IMR-90 (cell line): ENCODE data around the gene NAP1L1. TPM values are rescaled to one million over a fixed set of nuclear protein-coding genes. Genes with fewer than 3 reads are reported as not detected.

ENCODE experiments used
- ATAC-seq: fragments of 200-7000 bp; cut with Tn5 transposase; 2 replicates; pipeline ENCODE4 v1.9.1; 2020; ENCODE audit warnings: low read depth, mild to moderate bottlenecking, moderate library complexity
- BruUV-seq: library from RNA; stranded (reverse); fragments of 400-500 nt; replicated peaks from 2 replicates; lab custom pipeline; 2021; lab: Mats Ljungman, UMichigan
- CTCF ChIA-PET: fragments of 300-600 bp; formaldehyde crosslinking; extraction: SDS; loops from one replicate; lab custom pipeline; 2021; ENCODE audit warnings: antibody characterized with exemption; lab: Yijun Ruan, JAX
- POLR2A ChIA-PET: fragments of 300-600 bp; sonication (Branson Sonifier 250); formaldehyde crosslinking; loops from one replicate; lab custom pipeline; 2022; ENCODE audit warnings: antibody characterized with exemption; ENCODE audit not compliant: unreplicated experiment; lab: Charles Lee
- DNase-seq: peaks from one replicate; pipeline ENCODE4 v3.0.0; 2013
- H2AFZ ChIP-seq: replicated peaks from 2 replicates; pipeline ENCODE3; 2013; ENCODE audit warnings: low read length, mild to moderate bottlenecking; ENCODE audit not compliant: poor library complexity
- H2AK5ac ChIP-seq: 2 replicates; pipeline ENCODE4 v1.6.1; 2013; ENCODE audit warnings: low read depth, low read length, inconsistent platforms
- H2AK9ac ChIP-seq: replicated peaks from 2 replicates; pipeline ENCODE3; 2013; ENCODE audit warnings: mild to moderate bottlenecking, low read depth, low read length, moderate library complexity; ENCODE audit not compliant: poor library complexity
- H2BK120ac ChIP-seq: 2 replicates; pipeline ENCODE4 v1.6.1; 2013; ENCODE audit warnings: low read depth, low read length, inconsistent platforms
- H2BK15ac ChIP-seq: 3 replicates; pipeline ENCODE4 v1.6.1; 2013; ENCODE audit warnings: low read depth, low read length, inconsistent platforms
- H2BK20ac ChIP-seq: 2 replicates; pipeline ENCODE4 v1.6.1; 2013; ENCODE audit warnings: low read depth, mild to moderate bottlenecking, inconsistent platforms, low read length, moderate library complexity
- H2BK5ac ChIP-seq: 2 replicates; pipeline ENCODE4 v1.6.1; 2013; ENCODE audit warnings: mild to moderate bottlenecking, low read depth, low read length, inconsistent platforms; ENCODE audit not compliant: poor library complexity, severe bottlenecking
- H3K14ac ChIP-seq: replicated peaks from 2 replicates; pipeline ENCODE4 v1.6.1; 2013; ENCODE audit warnings: low read depth, low read length, inconsistent platforms
- H3K18ac ChIP-seq: 2 replicates; pipeline ENCODE4 v1.6.1; 2013; ENCODE audit warnings: low read depth, low read length, control low read depth
- H3K23ac ChIP-seq: 2 replicates; pipeline ENCODE4 v1.6.1; 2013; ENCODE audit warnings: low read depth, low read length, inconsistent platforms
- H3K27ac ChIP-seq: 2 replicates; pipeline ENCODE4 v1.5.1; 2013; ENCODE audit warnings: mild to moderate bottlenecking, control low read depth, low read length; ENCODE audit not compliant: insufficient read depth
- H3K27me3 ChIP-seq: 2 replicates; pipeline ENCODE4 v1.6.1; 2013; ENCODE audit warnings: low read length; ENCODE audit not compliant: control insufficient read depth, insufficient read depth
- H3K36me3 ChIP-seq: 2 replicates; pipeline ENCODE4 v1.6.1; 2013; ENCODE audit warnings: low read length, mixed read lengths; ENCODE audit not compliant: control insufficient read depth, insufficient read depth
- H3K4ac ChIP-seq: 2 replicates; pipeline ENCODE4 v1.6.1; 2013; ENCODE audit warnings: low read depth, low read length, inconsistent platforms
- H3K4me1 ChIP-seq: 2 replicates; pipeline ENCODE4 v1.6.1; 2013; ENCODE audit warnings: low read length, mixed read lengths; ENCODE audit not compliant: control insufficient read depth, insufficient read depth
- H3K4me2 ChIP-seq: 2 replicates; pipeline ENCODE4 v1.6.1; 2013; ENCODE audit warnings: low read depth, mild to moderate bottlenecking, control low read depth, low read length, moderate library complexity
- H3K4me3 ChIP-seq: 2 replicates; pipeline ENCODE4 v1.5.1; 2013; ENCODE audit warnings: low read depth, mild to moderate bottlenecking, control low read depth, low read length, moderate library complexity; ENCODE audit not compliant: insufficient read depth
- H3K56ac ChIP-seq: 2 replicates; pipeline ENCODE4 v1.6.1; 2013; ENCODE audit warnings: low read length, inconsistent platforms; ENCODE audit not compliant: insufficient read depth; ENCODE audit errors: extremely low read depth
- H3K79me1 ChIP-seq, 2 experiments: 2 replicates each; pipeline ENCODE4 v1.6.1; 2013; ENCODE audit warnings: low read length in 2 of 2, inconsistent platforms in 1 of 2, low read depth in 1 of 2
- H3K9ac ChIP-seq: 2 replicates; pipeline ENCODE4 v1.6.1; 2013; ENCODE audit warnings: low read depth, low read length, control low read depth
- H3K9me1 ChIP-seq: 2 replicates; pipeline ENCODE4 v1.6.1; 2013; ENCODE audit warnings: low read length, inconsistent platforms; ENCODE audit not compliant: insufficient read depth
- H3K9me3 ChIP-seq: 2 replicates; pipeline ENCODE4 v1.6.1; 2013; ENCODE audit warnings: low read length; ENCODE audit not compliant: control insufficient read depth, insufficient read depth
- H4K20me1 ChIP-seq: 2 replicates; pipeline ENCODE4 v1.6.1; 2013; ENCODE audit warnings: low read length, inconsistent platforms; ENCODE audit not compliant: insufficient read depth
- H4K5ac ChIP-seq: 2 replicates; pipeline ENCODE4 v1.6.1; 2013; ENCODE audit warnings: mild to moderate bottlenecking, low read depth, low read length, control low read depth
- H4K8ac ChIP-seq, 2 experiments: 2 replicates each; pipeline ENCODE4 v1.6.1; 2013; ENCODE audit warnings: low read depth in 2 of 2, low read length in 2 of 2, control low read depth in 1 of 2, inconsistent platforms in 1 of 2
- H4K91ac ChIP-seq: 2 replicates; pipeline ENCODE4 v1.6.1; 2013; ENCODE audit warnings: low read depth, low read length, inconsistent platforms; ENCODE audit not compliant: insufficient read depth
- BHLHE40 ChIP-seq: fragments of 150-350 bp; IDR thresholded peaks from 2 replicates; pipeline ENCODE4 v1.6.1; 2016; ENCODE audit warnings: mild to moderate bottlenecking, low read depth, low read length
- CEBPB ChIP-seq: IDR thresholded peaks from 2 replicates; pipeline ENCODE4 v1.6.1; 2012; ENCODE audit warnings: low read depth, low read length, improper control_type of control experiment
- CHD1 ChIP-seq: IDR thresholded peaks from 2 replicates; pipeline ENCODE4 v1.6.1; 2012; ENCODE audit warnings: low read depth, low read length, improper control_type of control experiment
- NFE2L2 ChIP-seq: fragments of 150-350 bp; IDR thresholded peaks from 2 replicates; pipeline ENCODE4 v1.6.1; 2016; ENCODE audit warnings: low read depth, mild to moderate bottlenecking, low read length
- RAD21 ChIP-seq: IDR thresholded peaks from 2 replicates; pipeline ENCODE4 v1.6.1; 2012; ENCODE audit warnings: low read length, improper control_type of control experiment
- RCOR1 ChIP-seq: IDR thresholded peaks from 2 replicates; pipeline ENCODE4 v1.6.1; 2012; ENCODE audit warnings: mild to moderate bottlenecking, low read length, improper control_type of control experiment; ENCODE audit not compliant: insufficient replicate concordance
- RFX5 ChIP-seq: IDR thresholded peaks from 2 replicates; pipeline ENCODE4 v1.8.0; 2012; ENCODE audit warnings: low read depth, mild to moderate bottlenecking, low read length, moderate library complexity
- WGBS, 2 experiments: methylation state at CpG; one replicate each; pipeline versions ENCODE4 v1.1.5 to v1.1.7; 2013; ENCODE audit warnings: missing lambda C conversion rate in 2 of 2; ENCODE audit not compliant: insufficient read length in 1 of 2; ENCODE audit errors: extremely low coverage in 2 of 2; 5-methylcytosine and 5-hydroxymethylcytosine counted together
- dilution Hi-C: fragments of 300-500 bp; cut with HindIII; formaldehyde crosslinking; loops from one replicate; pipeline ENCODE4 v1.14.3; 2018; ENCODE audit warnings: low sequenced_read_pairs; ENCODE audit not compliant: unreplicated experiment
- in situ Hi-C: fragments of 300-500 bp; cut with MboI; formaldehyde crosslinking; loops from 3 replicates; pipeline ENCODE4 v1.14.3; 2019; ENCODE audit warnings: low sequenced_read_pairs, inconsistent platforms, mixed read lengths
- intact Hi-C: fragments of 100-400 bp; cut with micrococcal nuclease; formaldehyde crosslinking; loops from 2 replicates; pipeline ENCODE4 v1.10.0; 2022
- polyA plus RNA-seq, 3 experiments: library from polyadenylated mRNA; depleted of rRNA; stranded (reverse); fragments of >200 nt; gene quantifications; 2 replicates each; pipeline ENCODE4 v1.2.3, GENCODE V29; 2012; ENCODE audit warnings: low replicate concordance in 1 of 3
- total RNA-seq: library from RNA; depleted of rRNA; stranded (reverse); fragments of >200 nt; gene quantifications from 2 replicates; pipeline ENCODE4 v1.2.3, GENCODE V29; 2012

NAP1L1 gene
- total and polyA plus RNA-seq, 2 of the 4 experiments (the other 2 are of a cell fraction): 86.4 to 200 TPM

DNA sequence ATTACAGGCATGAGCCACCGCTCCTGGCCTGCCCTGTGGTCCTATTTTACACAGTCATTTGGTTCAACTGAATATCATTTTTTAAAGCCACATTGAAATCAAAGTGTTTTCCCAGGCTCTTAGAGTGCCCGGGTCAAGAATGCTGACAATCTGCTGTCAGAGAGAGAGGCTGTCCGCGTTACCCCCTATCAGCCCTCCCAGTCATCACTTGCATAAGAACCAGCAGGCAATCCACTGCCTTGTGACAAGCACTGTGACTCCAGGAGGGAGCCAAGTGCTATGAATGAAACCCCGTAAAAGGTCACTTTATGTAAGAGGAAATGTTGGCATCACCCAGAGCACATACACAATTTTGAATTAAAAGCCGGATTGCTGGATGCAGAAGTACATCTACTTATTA lies 66.4 kb downstream of the NAP1L1 start:
- Histone ChIP-seq H4K20me1 (no peaks in the 10 kb centered on the region), H3K18ac (peak overlapping the region; percentile 6), H2BK15ac (peak overlapping the region; percentile 7; the same call in 2 of the 3 replicates), H2BK5ac (peak overlapping the region; percentile 20), H2BK120ac (peak overlapping the region; percentile 86), H2AFZ (peak overlapping the region; percentile 39), H2AK9ac (peak overlapping the region; percentile 18), H3K14ac (peak overlapping the region; percentile 24), H3K4me2 (no peak overlapping the region), H3K27me3 (no peaks in the 10 kb centered on the region), H3K4ac (peak overlapping the region; percentile 75), H3K9me3 (no peaks in the 10 kb centered on the region), H3K9me1 (peaks cover 8% of the 10 kb centered on the region; the same call in 1 of the 2 replicates), H2AK5ac (peak overlapping the region; percentile 77), H2BK20ac (peak overlapping the region; percentile 86), H3K4me1 (peaks cover 18% of the 10 kb centered on the region), H3K56ac (no peak overlapping the region; the same call in 1 of the 2 replicates), H3K4me3 (no peak overlapping the region), H4K8ac (peak overlapping the region; percentile 1 to 52), H4K91ac (peak overlapping the region; percentile 67), H4K5ac (peak overlapping the region; percentile 1; the same call in 1 of the 2 replicates), H3K27ac (peak overlapping the region; percentile 12), H3K9ac (peak overlapping the region; percentile 7; the same call in 1 of the 2 replicates), H3K23ac (peak overlapping the region; percentile 39), H3K79me1 (peaks cover 0 to 18% of the 10 kb centered on the region in 2 experiments), H3K36me3 (no peaks in the 10 kb centered on the region)
- dilution Hi-C loops: no loop called here
- ChIA-PET CTCF (interaction anchor here (0.7 kb wide), 1 partner anchor 366 kb away, joined by 4 read pairs; no protein-coding TSS in a partner anchor), POLR2A (no interaction called here)
- ATAC-seq: no peak
- 60% methylated on average over 1 of the region's 6 CpGs; no CpG with 5 or more reads in 1 of the 2 experiments for WGBS, 2 experiments
- in situ Hi-C loops: no loop called here
- TF ChIP-seq NFE2L2: no peak
- no peak for TF ChIP-seq CHD1
- TF ChIP-seq RFX5: no peak
- TF ChIP-seq RAD21: no peak
- peak; percentile 63; the same call in 1 of the 2 replicates for TF ChIP-seq CEBPB
- no peak for TF ChIP-seq RCOR1
- no peak for TF ChIP-seq BHLHE40
- DNase-seq: peak; percentile 61
- intact Hi-C loops: no loop called here
- no TSS peak for BruUV-seq
